Coronary artery (tissue), 2 donors: ENCODE results near the gene EMP2.

Source experiments
- DNase-seq: peaks from one replicate; pipeline ENCODE4 v3.0.0-alpha.2; 2017; ENCODE audit warnings: low spot score
- H3K27ac ChIP-seq, 2 donors: fragments of 200-600 bp; sonication (generic); one replicate each; pipeline ENCODE4 v1.5.1; 2016 to 2019
- H3K4me3 ChIP-seq: fragments of 200-600 bp; sonication (generic); 2 replicates; pipeline ENCODE4 v1.5.1; 2016; ENCODE audit warnings: mild to moderate bottlenecking, moderate library complexity
- CTCF ChIP-seq: fragments of 200-600 bp; sonication (generic); IDR thresholded peaks from one replicate; pipeline ENCODE4 v1.5.1; 2019; ENCODE audit warnings: antibody characterized with exemption

EMP2 gene

GRCh38 chr16:10558746-10559641, 21.4 kb downstream of the EMP2 start:
- Histone ChIP-seq H3K4me3 (peak overlapping the region; percentile 65), H3K27ac (peak overlapping the region; percentile 83 to 95)
- peak; percentile 88 for DNase-seq
- no peak for TF ChIP-seq CTCF

- peak overlapping the region; percentile 83 to 95 for H3K27ac ChIP-seq
- TF ChIP-seq CTCF, result no peak
- no peak for DNase-seq
- H3K4me3 ChIP-seq, result peak overlapping the region; percentile 65
These were observed 22.1 kb downstream of the EMP2 start for GRCh38 chr16:10558305-10558704.

GRCh38 chr16:10557750-10558149, 22.6 kb downstream of the EMP2 start:
- Histone ChIP-seq H3K27ac (peak overlapping the region; percentile 83 to 95), H3K4me3 (no peak overlapping the region)
- no peak for TF ChIP-seq CTCF
- DNase-seq, result no peak

GRCh38 chr16:10556236-10556635, 24.2 kb downstream of the EMP2 start:
- no peak overlapping the region for H3K4me3 ChIP-seq
- no peak for DNase-seq
- TF ChIP-seq CTCF, result no peak
- H3K27ac ChIP-seq, result peak overlapping the region; percentile 11 to 66

GRCh38 chr16:10554569-10554968, 25.8 kb downstream of the EMP2 start:
- Histone ChIP-seq H3K27ac (peak overlapping the region; percentile 15 to 18), H3K4me3 (no peak overlapping the region)
- DNase-seq, result no peak
- TF ChIP-seq CTCF, result no peak

- peak overlapping the region; percentile 60 for H3K4me3 ChIP-seq
These were observed 27.4 kb downstream of the EMP2 start for GRCh38 chr16:10552998-10553491.

More at GRCh38 chr16:10552998-10553491, 27.4 kb downstream of the EMP2 start:
- no peak for DNase-seq
- no peak for TF ChIP-seq CTCF
- H3K27ac ChIP-seq, result peak overlapping the region; percentile 44 to 78
